Measurements from ENCODE around the gene ZNF33A. TPM values are rescaled to one million over a fixed set of nuclear protein-coding genes. Genes with fewer than 3 reads are reported as not detected.
"Not testable (repeated sequence)": the region's sequence is repeated elsewhere in the genome, so short reads cannot be mapped to it uniquely, and the experiment has no call there.

ZNF33A gene
- total RNA-seq, 1 donor from 2014 or later: 8.0 TPM

GRCh38 chr10:37976880-37977203 lies 33.6 kb upstream of the ZNF33A start:
- H3K27me3 ChIP-seq: no peaks in the 10 kb centered on the region
- H3K27ac ChIP-seq: peak overlapping the region; percentile 97 to 98
- H3K9me3 ChIP-seq: no peaks in the 10 kb centered on the region
- H3K36me3 ChIP-seq: no peaks in the 10 kb centered on the region
- H3K4me3 ChIP-seq: peak overlapping the region; percentile 75 to 92
- intact Hi-C loops (cut with DNase I): loop anchor here (1.0 to 10.0 kb wide), 4 partner anchors 33 to 428 kb away; partner anchors contain the start of genes ZNF248, ZNF33A and ZNF37A
- TF ChIP-seq CTCF (IDR thresholded peaks at IDR 0.05): peak in 1 of 3 experiments; percentile 0
- no peaks in the 10 kb centered on the region for H3K4me1 ChIP-seq
- no peak for DNase-seq (ENCODE audit: low spot score in 2 of 2)

- H3K27ac ChIP-seq: no peak overlapping the region
- no peak for TF ChIP-seq CTCF (IDR thresholded peaks at IDR 0.05)
- H3K4me3 ChIP-seq: no peak overlapping the region
- no peaks in the 10 kb centered on the region for H3K27me3 ChIP-seq
- no peaks in the 10 kb centered on the region for H3K9me3 ChIP-seq
- intact Hi-C loops (cut with DNase I): no loop called here
- no peaks in the 10 kb centered on the region for H3K36me3 ChIP-seq
- no peaks in the 10 kb centered on the region for H3K4me1 ChIP-seq
- no peak for DNase-seq (ENCODE audit: low spot score in 2 of 2)
Measured at GRCh38 chr10:37991655-37992054, 18.8 kb upstream of the ZNF33A start.

GRCh38 chr10:37992083-37992482 lies 18.4 kb upstream of the ZNF33A start:
- no peak for TF ChIP-seq CTCF (IDR thresholded peaks at IDR 0.05)
- H3K4me3 ChIP-seq: no peak overlapping the region
- no peaks in the 10 kb centered on the region for H3K27me3 ChIP-seq
- H3K27ac ChIP-seq: no peak overlapping the region
- H3K4me1 ChIP-seq: no peaks in the 10 kb centered on the region
- H3K9me3 ChIP-seq: no peaks in the 10 kb centered on the region
- DNase-seq (ENCODE audit: low spot score in 2 of 2): no peak
- H3K36me3 ChIP-seq: no peaks in the 10 kb centered on the region
- intact Hi-C loops (cut with DNase I): no loop called here

GRCh38 chr10:37998920-37999319 lies 11.6 kb upstream of the ZNF33A start:
- H3K27ac ChIP-seq; H3K36me3 ChIP-seq; H3K27me3 ChIP-seq; H3K4me1 ChIP-seq; DNase-seq (ENCODE audit: low spot score in 2 of 2); H3K9me3 ChIP-seq; H3K4me3 ChIP-seq; intact Hi-C loops (cut with DNase I): not testable (repeated sequence)

- H3K9me3 ChIP-seq; H3K27ac ChIP-seq; H3K36me3 ChIP-seq; H3K4me3 ChIP-seq; intact Hi-C loops (cut with DNase I); DNase-seq (ENCODE audit: low spot score in 2 of 2); H3K4me1 ChIP-seq; H3K27me3 ChIP-seq: not testable (repeated sequence)
Measured at GRCh38 chr10:38000474-38000873, 10.0 kb upstream of the ZNF33A start.

GRCh38 chr10:38003026-38003425 lies 7.4 kb upstream of the ZNF33A start:
- no peak overlapping the region for H3K4me3 ChIP-seq
- no peaks in the 10 kb centered on the region for H3K9me3 ChIP-seq
- H3K36me3 ChIP-seq: no peaks in the 10 kb centered on the region
- H3K4me1 ChIP-seq: no peaks in the 10 kb centered on the region
- no peak for TF ChIP-seq CTCF (IDR thresholded peaks at IDR 0.05)
- no peak overlapping the region for H3K27ac ChIP-seq
- DNase-seq (ENCODE audit: low spot score in 2 of 2): no peak
- no peaks in the 10 kb centered on the region for H3K27me3 ChIP-seq
- intact Hi-C loops (cut with DNase I): no loop called here

- no peak for TF ChIP-seq CTCF (IDR thresholded peaks at IDR 0.05)
- no peaks in the 10 kb centered on the region for H3K27me3 ChIP-seq
- intact Hi-C loops (cut with DNase I): no loop called here
- no peaks in the 10 kb centered on the region for H3K4me1 ChIP-seq
- H3K4me3 ChIP-seq: no peak overlapping the region
- DNase-seq (ENCODE audit: low spot score in 2 of 2): no peak
- no peaks in the 10 kb centered on the region for H3K36me3 ChIP-seq
- no peaks in the 10 kb centered on the region for H3K9me3 ChIP-seq
- H3K27ac ChIP-seq: no peak overlapping the region
Measured at GRCh38 chr10:38003588-38003987, 6.9 kb upstream of the ZNF33A start.

Measured in ascending aorta (tissue), 2 donors.